Caco-2 (cell line): ENCODE data around the gene EVA1A. TPM values are rescaled to one million over a fixed set of nuclear protein-coding genes. Genes with fewer than 3 reads are reported as not detected.

Experiments used
- BruUV-seq: library from RNA; stranded (reverse); fragments of 400-500 nt; replicated peaks from 2 replicates; lab custom pipeline; 2021; lab: Mats Ljungman, UMichigan
- CTCF ChIA-PET: fragments of 300-600 bp; sonication (Branson Sonifier 250); formaldehyde crosslinking; loops from one replicate; lab custom pipeline; 2022; ENCODE audit warnings: antibody characterized with exemption; lab: Charles Lee
- POLR2A ChIA-PET: fragments of 300-600 bp; sonication (Branson Sonifier 250); formaldehyde crosslinking; loops from one replicate; lab custom pipeline; 2022; ENCODE audit warnings: antibody characterized with exemption; lab: Charles Lee
- DNase-seq, 2 experiments: peaks; one replicate each; pipeline versions ENCODE4 v3.0.0 to v3.0.0-alpha.2; 2020 to 2022
- H3K27me3 ChIP-seq: replicated peaks from 2 replicates; pipeline ENCODE4 v1.6.0; 2011; ENCODE audit warnings: low read length; ENCODE audit not compliant: control insufficient read depth, insufficient read depth
- H3K36me3 ChIP-seq: 2 replicates; pipeline ENCODE4 v1.5.1; 2011; ENCODE audit warnings: low read length; ENCODE audit not compliant: control insufficient read depth, insufficient read depth
- H3K4me1 ChIP-seq: fragments of 250-450 bp; sonication (Bioruptor Pico); 2 replicates; pipeline ENCODE4 v1.5.1; 2020; ENCODE audit warnings: mild to moderate bottlenecking
- H3K4me3 ChIP-seq: 2 replicates; pipeline ENCODE4 v1.5.1; 2011; ENCODE audit warnings: low read depth, mild to moderate bottlenecking, control low read depth, low read length
- H3K9me3 ChIP-seq: fragments of 250-450 bp; sonication (Bioruptor Pico); 2 replicates; pipeline ENCODE4 v1.5.1; 2020; ENCODE audit warnings: mild to moderate bottlenecking, moderate library complexity
- H3K27ac Mint-ChIP-seq: one replicate; pipeline ENCODE4 v1.8.0; 2022; ENCODE audit warnings: mixed read lengths; ENCODE audit not compliant: unreplicated experiment
- H3K27me3 Mint-ChIP-seq: one replicate; pipeline ENCODE4 v1.8.0; 2022; ENCODE audit warnings: mixed read lengths; ENCODE audit not compliant: insufficient read depth, unreplicated experiment
- H3K36me3 Mint-ChIP-seq: one replicate; pipeline ENCODE4 v1.8.0; 2022; ENCODE audit warnings: mild to moderate bottlenecking, mixed read lengths; ENCODE audit not compliant: insufficient read depth, unreplicated experiment
- H3K4me1 Mint-ChIP-seq: one replicate; pipeline ENCODE4 v1.8.0; 2022; ENCODE audit warnings: low read depth, mixed read lengths; ENCODE audit not compliant: unreplicated experiment
- H3K4me3 Mint-ChIP-seq: one replicate; pipeline ENCODE4 v1.8.0; 2022; ENCODE audit warnings: mild to moderate bottlenecking, moderate library complexity, mixed read lengths; ENCODE audit not compliant: unreplicated experiment
- H3K9me3 Mint-ChIP-seq: one replicate; pipeline ENCODE4 v1.8.0; 2022; ENCODE audit warnings: mixed read lengths; ENCODE audit not compliant: unreplicated experiment
- CTCF ChIP-seq, 2 experiments: fragments of 200-600 bp in 1 of 2; IDR thresholded peaks; 1 replicate in 1 of 2; 2 replicates in 1 of 2; pipeline versions ENCODE4 v1.5.1 to v1.8.0; 2011 to 2022; ENCODE audit warnings: antibody characterized with exemption in 1 of 2, control low read depth in 1 of 2, inconsistent platforms in 1 of 2, low read depth in 1 of 2, low read length in 1 of 2, mild to moderate bottlenecking in 1 of 2, moderate library complexity in 1 of 2; ENCODE audit not compliant: insufficient read depth in 1 of 2, severe bottlenecking in 1 of 2, unreplicated experiment in 1 of 2
- intact Hi-C: fragments of 100-400 bp; cut with micrococcal nuclease; formaldehyde crosslinking; loops from one replicate; pipeline ENCODE4 v1.10.0; 2022; ENCODE audit not compliant: unreplicated experiment
- total RNA-seq: library from RNA; stranded (reverse); gene quantifications from 2 replicates; pipeline ENCODE4 v1.2.3, GENCODE V29; 2022

EVA1A gene
- total RNA-seq, 1 experiment from 2014 or later, result 0.25 TPM

DNA sequence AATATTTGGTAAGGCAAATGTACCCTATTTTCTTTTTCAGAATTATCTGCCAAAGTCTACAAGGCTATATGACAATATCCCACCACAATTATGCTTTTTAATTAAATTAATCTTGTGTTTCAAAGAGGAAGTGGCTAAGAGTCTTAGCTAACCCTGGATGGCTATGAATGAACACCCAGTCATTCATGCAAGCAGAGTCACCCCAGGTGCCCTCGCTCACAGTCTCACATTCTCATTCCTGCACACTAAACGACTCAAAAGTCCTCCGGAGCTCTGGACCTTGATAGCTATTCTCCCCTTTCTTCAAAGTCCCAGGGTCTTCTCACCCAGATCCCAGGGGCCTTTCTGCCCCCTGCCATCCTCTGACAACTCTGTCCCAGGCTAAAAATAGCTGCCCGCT is 43.7 kb upstream of the EVA1A start:
- no peaks in the 10 kb centered on the region for H3K9me3 ChIP-seq
- peaks cover 11% of the 10 kb centered on the region; the same call in 1 of the 2 replicates for H3K4me1 ChIP-seq
- BruUV-seq, result no TSS peak
- ChIA-PET CTCF (interaction anchor here (0.7 kb wide), 1 partner anchor 44 kb away, joined by 3 read pairs; the partner anchor contains the start of gene EVA1A), POLR2A (no interaction called here)
- intact Hi-C loops, result no loop called here
- no peak overlapping the region for H3K4me3 ChIP-seq
- H3K36me3 ChIP-seq, result no peaks in the 10 kb centered on the region
- no peak overlapping the region for H3K27ac Mint-ChIP-seq
- no peak for DNase-seq
- no peak overlapping the region for H3K4me3 Mint-ChIP-seq
- peaks cover 18% of the 10 kb centered on the region for H3K4me1 Mint-ChIP-seq
- no peak for TF ChIP-seq CTCF (IDR thresholded peaks at IDR 0.05; ENCODE audit: insufficient read depth in 1 of 2, low read depth in 1 of 2, low read length in 1 of 2, severe bottlenecking in 1 of 2, unreplicated experiment in 1 of 2)
- no peaks in the 10 kb centered on the region for H3K36me3 Mint-ChIP-seq
- H3K27me3 Mint-ChIP-seq, result peaks cover 11% of the 10 kb centered on the region
- H3K27me3 ChIP-seq, result no peaks in the 10 kb centered on the region; the same call in 1 of the 2 replicates
- no peaks in the 10 kb centered on the region for H3K9me3 Mint-ChIP-seq

GRCh38 chr2:75603477-75603876 is 42.7 kb upstream of the EVA1A start:
- Mint-ChIP-seq H3K4me3 (no peak overlapping the region), H3K9me3 (no peaks in the 10 kb centered on the region), H3K4me1 (peaks cover 16% of the 10 kb centered on the region), H3K27me3 (peaks cover 11% of the 10 kb centered on the region), H3K27ac (no peak overlapping the region), H3K36me3 (no peaks in the 10 kb centered on the region)
- POLR2A ChIA-PET, result no interaction called here
- Histone ChIP-seq H3K4me1 (peaks cover 7% of the 10 kb centered on the region; the same call in 1 of the 2 replicates), H3K9me3 (no peaks in the 10 kb centered on the region), H3K27me3 (no peaks in the 10 kb centered on the region), H3K36me3 (no peaks in the 10 kb centered on the region), H3K4me3 (no peak overlapping the region)
- TF ChIP-seq CTCF (IDR thresholded peaks at IDR 0.05; ENCODE audit: insufficient read depth in 1 of 2, low read depth in 1 of 2, low read length in 1 of 2, severe bottlenecking in 1 of 2, unreplicated experiment in 1 of 2), result no peak
- no TSS peak for BruUV-seq
- intact Hi-C loops, result no loop called here
- DNase-seq, result no peak
- CTCF ChIA-PET, result no interaction called here

- peaks cover 13% of the 10 kb centered on the region for H3K4me1 Mint-ChIP-seq
- H3K27me3 Mint-ChIP-seq, result peaks cover 11% of the 10 kb centered on the region
- intact Hi-C loops, result no loop called here
- Histone ChIP-seq H3K36me3 (no peaks in the 10 kb centered on the region), H3K27me3 (no peaks in the 10 kb centered on the region), H3K9me3 (no peaks in the 10 kb centered on the region), H3K4me3 (no peak overlapping the region), H3K4me1 (0 out of 2 replicates have a peak, but pooled peaks cover 3% of the 10 kb centered on the region)
- no peak overlapping the region for H3K4me3 Mint-ChIP-seq
- CTCF ChIA-PET, result no interaction called here
- no peak for TF ChIP-seq CTCF (IDR thresholded peaks at IDR 0.05; ENCODE audit: insufficient read depth in 1 of 2, low read depth in 1 of 2, low read length in 1 of 2, severe bottlenecking in 1 of 2, unreplicated experiment in 1 of 2)
- no peaks in the 10 kb centered on the region for H3K36me3 Mint-ChIP-seq
- H3K9me3 Mint-ChIP-seq, result no peaks in the 10 kb centered on the region
- DNase-seq, result peak in 1 of 2 experiments; percentile 69
- BruUV-seq, result no TSS peak
- POLR2A ChIA-PET, result no interaction called here
- no peak overlapping the region for H3K27ac Mint-ChIP-seq
These were observed 42.1 kb upstream of the EVA1A start for GRCh38 chr2:75602724-75603342.
